Karpas-422 (cell line): ENCODE data around the gene WTAP. TPM values are rescaled to one million over a fixed set of nuclear protein-coding genes. Genes with fewer than 3 reads are reported as not detected.
"Not testable (repeated sequence)": the region's sequence is repeated elsewhere in the genome, so short reads cannot be mapped to it uniquely, and the experiment has no call there.

ENCODE experiments used
- DNase-seq: peaks from one replicate; pipeline ENCODE4 v3.0.0-alpha.2; 2015
- H2AFZ ChIP-seq: fragments of 200-600 bp; sonication (generic); 2 replicates; pipeline ENCODE4 v1.6.1; 2014; ENCODE audit warnings: antibody characterized with exemption, low read length, mixed read lengths
- H3K27ac ChIP-seq: fragments of 200-600 bp; sonication (generic); 2 replicates; pipeline ENCODE4 v1.5.1; 2014; ENCODE audit warnings: mild to moderate bottlenecking, low read length, moderate library complexity
- H3K27me3 ChIP-seq: fragments of 200-600 bp; sonication (generic); 2 replicates; pipeline ENCODE4 v1.6.1; 2014; ENCODE audit warnings: low read length, mixed read lengths
- H3K36me3 ChIP-seq: fragments of 200-600 bp; sonication (generic); 2 replicates; pipeline ENCODE4 v1.6.1; 2014; ENCODE audit warnings: low read length, mixed read lengths; ENCODE audit not compliant: insufficient read depth
- H3K4me1 ChIP-seq: fragments of 200-600 bp; sonication (generic); 2 replicates; pipeline ENCODE4 v1.6.1; 2014; ENCODE audit warnings: mild to moderate bottlenecking, low read length, mixed read lengths
- H3K4me2 ChIP-seq: fragments of 200-600 bp; sonication (generic); 2 replicates; pipeline ENCODE4 v1.6.1; 2014; ENCODE audit warnings: low read length, low read depth, mild to moderate bottlenecking; ENCODE audit not compliant: poor library complexity, severe bottlenecking
- H3K4me3 ChIP-seq: fragments of 200-600 bp; sonication (generic); 2 replicates; pipeline ENCODE4 v1.5.1; 2014; ENCODE audit warnings: mild to moderate bottlenecking, antibody characterized with exemption, low read length, mixed read lengths
- H3K79me2 ChIP-seq: fragments of 200-600 bp; sonication (generic); 2 replicates; pipeline ENCODE4 v1.6.1; 2014; ENCODE audit warnings: mild to moderate bottlenecking, low read length, mixed read lengths
- H3K9ac ChIP-seq: fragments of 200-600 bp; sonication (generic); 2 replicates; pipeline ENCODE4 v1.6.0; 2014; ENCODE audit warnings: low read length
- H3K9me2 ChIP-seq: fragments of 200-600 bp; sonication (generic), shearing (Covaris generic); replicated peaks from 2 replicates; pipeline ENCODE4 v1.6.0; 2014; ENCODE audit warnings: mild to moderate bottlenecking, low read length, moderate library complexity; ENCODE audit not compliant: insufficient read depth
- H3K9me3 ChIP-seq: fragments of 300-700, 200-600 bp; sonication (generic); 2 replicates; pipeline ENCODE4 v1.6.1; 2014; ENCODE audit warnings: low read length, mixed read lengths
- H4K20me1 ChIP-seq: fragments of 200-600 bp; sonication (generic); 2 replicates; pipeline ENCODE4 v1.6.1; 2014; ENCODE audit warnings: mild to moderate bottlenecking, antibody characterized with exemption, low read length, low read depth; ENCODE audit not compliant: insufficient read depth
- total RNA-seq: library from RNA; depleted of rRNA; stranded (reverse); fragments of >200 nt; shearing (Covaris generic); gene quantifications from 2 replicates; pipeline ENCODE4 v1.2.3, GENCODE V29; 2014; ENCODE audit warnings: low replicate concordance

WTAP gene
- total RNA-seq, 1 experiment from 2014 or later = 87.6 TPM

- Histone ChIP-seq H3K9ac (no peak overlapping the region), H2AFZ (no peak overlapping the region), H3K9me3 (no peaks in the 10 kb centered on the region), H3K36me3 (peaks cover 49% of the 10 kb centered on the region; the same call in 1 of the 2 replicates), H3K4me1 (no peaks in the 10 kb centered on the region), H3K79me2 (peaks cover 13% of the 10 kb centered on the region), H3K4me2 (no peak overlapping the region), H3K27me3 (no peaks in the 10 kb centered on the region), H4K20me1 (no peaks in the 10 kb centered on the region), H3K4me3 (no peak overlapping the region), H3K27ac (no peak overlapping the region), H3K9me2 (no peaks in the 10 kb centered on the region)
- DNase-seq = no peak
Observed at GRCh38 chr6:159682810-159683209, 44.5 kb upstream of the WTAP start.

DNA sequence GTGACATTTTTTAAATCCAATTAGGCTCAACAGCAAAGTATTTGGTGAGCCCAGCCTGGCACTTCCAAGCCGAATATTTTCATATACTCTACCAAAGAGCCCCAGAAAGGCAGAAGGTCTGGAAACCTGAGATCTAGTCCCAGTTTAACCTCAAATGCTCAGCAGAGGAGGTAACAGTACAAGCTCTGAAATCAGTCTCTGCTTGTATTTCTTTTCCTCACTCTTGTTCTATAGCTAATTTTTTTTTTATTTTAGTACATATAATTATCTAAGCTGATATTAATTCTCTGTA is 43.3 kb upstream of the WTAP start:
- Histone ChIP-seq H3K4me1 (no peaks in the 10 kb centered on the region), H3K79me2 (peaks cover 24% of the 10 kb centered on the region), H3K27ac (no peak overlapping the region), H4K20me1 (no peaks in the 10 kb centered on the region), H2AFZ (no peak overlapping the region), H3K4me3 (no peak overlapping the region), H3K9me2 (no peaks in the 10 kb centered on the region), H3K9ac (no peak overlapping the region), H3K4me2 (no peak overlapping the region), H3K36me3 (peaks cover 52% of the 10 kb centered on the region; the same call in 1 of the 2 replicates), H3K27me3 (no peaks in the 10 kb centered on the region), H3K9me3 (no peaks in the 10 kb centered on the region)
- DNase-seq = no peak

DNA sequence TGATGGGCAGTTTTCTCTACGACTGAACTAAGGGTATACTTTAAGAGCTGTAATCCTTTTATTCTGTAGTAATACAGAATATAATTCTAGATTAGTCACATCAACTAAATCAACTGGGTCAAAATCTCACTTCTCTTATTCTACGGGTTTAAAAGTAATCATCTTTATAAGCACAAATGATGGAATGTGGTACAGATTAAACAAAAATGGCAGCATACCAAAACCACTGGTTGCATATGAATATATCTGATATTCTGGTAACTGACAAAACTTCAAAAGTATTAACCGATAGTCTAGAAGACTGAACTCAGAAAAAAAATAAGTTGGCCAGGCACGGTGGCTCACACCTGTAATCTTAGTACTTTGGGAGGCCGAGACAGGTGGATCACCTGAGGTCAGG is 41.3 kb upstream of the WTAP start:
- Histone ChIP-seq H4K20me1 (no peaks in the 10 kb centered on the region), H2AFZ (no peak overlapping the region), H3K4me3 (no peak overlapping the region), H3K9ac (no peak overlapping the region), H3K79me2 (peaks cover 44% of the 10 kb centered on the region), H3K4me2 (no peak overlapping the region), H3K4me1 (peaks cover 4% of the 10 kb centered on the region), H3K9me2 (no peaks in the 10 kb centered on the region), H3K9me3 (no peaks in the 10 kb centered on the region), H3K36me3 (peaks cover 42% of the 10 kb centered on the region; the same call in 1 of the 2 replicates), H3K27ac (no peak overlapping the region), H3K27me3 (no peaks in the 10 kb centered on the region)
- DNase-seq = no peak

DNA sequence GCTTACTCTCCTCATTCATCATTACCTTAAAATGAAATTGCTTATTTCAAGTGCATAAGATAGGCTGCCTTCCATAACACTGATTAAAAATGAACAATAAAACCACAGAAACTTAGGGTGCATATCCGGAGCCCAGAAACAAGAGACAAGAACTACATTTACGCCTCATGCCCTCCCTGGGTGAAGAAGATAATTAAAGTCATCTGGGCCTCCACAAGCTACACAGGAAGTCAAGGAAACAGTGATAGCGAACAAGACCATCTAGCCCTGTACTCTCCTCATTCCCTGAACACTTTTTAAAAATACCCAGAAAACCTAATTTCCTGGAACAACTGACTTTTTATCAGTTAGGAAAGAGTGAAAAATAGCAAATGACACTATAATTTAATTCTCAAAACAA is 40.6 kb upstream of the WTAP start:
- DNase-seq = no peak
- Histone ChIP-seq H3K4me1 (peaks cover 11% of the 10 kb centered on the region), H3K27me3 (no peaks in the 10 kb centered on the region), H3K9me3 (no peaks in the 10 kb centered on the region), H3K9ac (no peak overlapping the region), H3K36me3 (peaks cover 37% of the 10 kb centered on the region; the same call in 1 of the 2 replicates), H3K27ac (no peak overlapping the region), H3K79me2 (peaks cover 48% of the 10 kb centered on the region), H2AFZ (no peak overlapping the region), H3K4me2 (no peak overlapping the region), H3K9me2 (no peaks in the 10 kb centered on the region), H4K20me1 (peaks cover under 1% of the 10 kb centered on the region), H3K4me3 (no peak overlapping the region)

DNA sequence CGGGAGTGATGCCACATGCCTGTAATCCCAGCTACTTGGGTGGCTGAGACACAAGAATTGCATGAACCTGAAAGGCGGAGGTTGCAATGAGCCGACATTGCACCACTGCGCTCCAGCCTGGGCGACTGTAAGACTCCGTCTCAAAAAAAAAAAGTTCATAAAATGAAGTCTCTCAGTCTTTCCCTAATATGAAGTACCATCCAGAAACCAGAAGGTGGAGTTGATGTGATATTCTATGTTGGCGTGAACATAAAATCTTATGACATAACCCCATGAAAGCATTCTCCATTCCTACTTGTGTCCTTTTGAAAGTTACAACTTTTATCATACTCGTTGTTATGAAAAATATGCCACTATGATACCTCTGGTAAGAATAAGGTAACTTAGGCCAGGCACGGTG is 40.0 kb upstream of the WTAP start:
- peaks cover 55% of the 10 kb centered on the region for H3K79me2 ChIP-seq
- DNase-seq = no peak
- peaks cover 17% of the 10 kb centered on the region for H3K4me1 ChIP-seq
- H3K4me3 ChIP-seq = no peak overlapping the region
- no peak overlapping the region for H3K9ac ChIP-seq
- peaks cover 33% of the 10 kb centered on the region; the same call in 1 of the 2 replicates for H3K36me3 ChIP-seq
- peaks cover 7% of the 10 kb centered on the region for H4K20me1 ChIP-seq
- H3K27me3 ChIP-seq = no peaks in the 10 kb centered on the region
- no peaks in the 10 kb centered on the region for H3K9me2 ChIP-seq
- no peaks in the 10 kb centered on the region for H3K9me3 ChIP-seq
- no peak overlapping the region for H3K4me2 ChIP-seq
- H3K27ac ChIP-seq = no peak overlapping the region
- no peak overlapping the region for H2AFZ ChIP-seq

GRCh38 chr6:159688266-159688905 is 38.9 kb upstream of the WTAP start:
- no peak overlapping the region for H2AFZ ChIP-seq
- no peaks in the 10 kb centered on the region for H3K9me2 ChIP-seq
- H3K4me2 ChIP-seq = no peak overlapping the region
- peaks cover 7% of the 10 kb centered on the region for H4K20me1 ChIP-seq
- H3K36me3 ChIP-seq = peaks cover 33% of the 10 kb centered on the region; the same call in 1 of the 2 replicates
- DNase-seq = no peak
- H3K79me2 ChIP-seq = peaks cover 56% of the 10 kb centered on the region
- H3K9ac ChIP-seq = no peak overlapping the region
- H3K9me3 ChIP-seq = no peaks in the 10 kb centered on the region
- H3K27ac ChIP-seq = no peak overlapping the region
- H3K4me3 ChIP-seq = no peak overlapping the region
- H3K4me1 ChIP-seq = peaks cover 17% of the 10 kb centered on the region
- H3K27me3 ChIP-seq = no peaks in the 10 kb centered on the region

DNA sequence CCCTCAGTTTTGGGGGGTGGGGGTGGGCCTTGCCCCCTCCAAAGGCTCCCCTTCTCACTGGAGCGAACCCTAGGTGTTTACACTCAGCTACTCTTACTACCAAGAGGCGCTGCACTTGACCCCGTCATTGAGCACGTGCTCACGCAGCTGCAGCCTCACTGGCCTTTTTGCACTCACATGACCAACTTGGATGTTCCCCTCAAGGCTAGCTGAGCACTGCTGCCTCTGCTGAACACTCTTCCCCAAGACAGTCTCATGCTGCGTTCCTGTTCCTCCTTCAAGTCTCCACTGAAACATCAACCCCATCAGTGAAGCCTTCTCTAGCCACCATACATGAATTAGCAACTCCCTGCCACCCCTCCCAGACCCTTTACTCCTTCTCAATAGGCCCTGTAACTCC is 38.3 kb upstream of the WTAP start:
- Histone ChIP-seq H3K9ac (no peak overlapping the region), H4K20me1 (peaks cover 7% of the 10 kb centered on the region), H3K4me2 (no peak overlapping the region), H3K9me2 (no peaks in the 10 kb centered on the region), H3K79me2 (peaks cover 56% of the 10 kb centered on the region), H3K4me3 (no peak overlapping the region), H3K9me3 (no peaks in the 10 kb centered on the region), H3K27ac (no peak overlapping the region), H3K27me3 (no peaks in the 10 kb centered on the region), H3K36me3 (peaks cover 33% of the 10 kb centered on the region; the same call in 1 of the 2 replicates), H2AFZ (no peak overlapping the region), H3K4me1 (peaks cover 22% of the 10 kb centered on the region)
- DNase-seq = no peak

DNA sequence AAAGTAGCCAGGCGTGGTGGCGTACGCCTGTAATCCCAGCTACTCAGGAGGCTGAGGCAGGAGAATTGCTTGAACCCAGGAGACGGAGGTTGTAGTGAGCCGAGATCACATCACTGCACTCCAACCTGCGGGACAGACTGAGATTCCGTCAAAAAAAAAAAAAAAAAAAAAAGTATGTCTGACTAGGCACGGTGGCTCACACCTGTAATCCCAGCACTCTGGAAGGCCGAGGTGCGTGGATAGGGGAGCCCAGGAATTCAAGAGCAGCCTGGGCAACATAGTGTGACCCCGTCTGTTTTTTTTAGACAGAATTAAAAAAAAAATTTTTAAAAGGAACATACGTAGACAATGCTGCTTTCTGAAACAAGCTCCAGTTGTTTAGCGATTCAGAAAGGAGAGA is 37.2 kb upstream of the WTAP start:
- Histone ChIP-seq H3K79me2 (peaks cover 56% of the 10 kb centered on the region), H3K4me1 (peaks cover 28% of the 10 kb centered on the region)
- not testable (repeated sequence) for H3K4me2 ChIP-seq

More for the DNA sequence above, 37.2 kb upstream of the WTAP start:
- not testable (repeated sequence) for H3K27ac ChIP-seq, H4K20me1 ChIP-seq, H2AFZ ChIP-seq, H3K9me2 ChIP-seq, H3K9me3 ChIP-seq, H3K4me3 ChIP-seq, DNase-seq, H3K27me3 ChIP-seq, H3K9ac ChIP-seq
- H3K36me3 ChIP-seq = peaks cover 28% of the 10 kb centered on the region; the same call in 1 of the 2 replicates
